HepG2 (cell line): ENCODE results near the gene PEX10. TPM values are rescaled to one million over a fixed set of nuclear protein-coding genes. Genes with fewer than 3 reads are reported as not detected.

ENCODE experiments used
- ATAC-seq: fragments of 200-7000 bp; cut with Tn5 transposase; 3 replicates; pipeline ENCODE4 v1.9.1; 2020; ENCODE audit warnings: mild to moderate bottlenecking, moderate library complexity
- BruUV-seq: library from RNA; stranded (reverse); fragments of 400-500 nt; replicated peaks from 2 replicates; lab custom pipeline; 2021; lab: Mats Ljungman, UMichigan
- CTCF ChIA-PET: fragments of 300-600 bp; formaldehyde crosslinking; extraction: SDS; loops from one replicate; lab custom pipeline; 2021; ENCODE audit warnings: low total read pairs, inconsistent platforms, low intra/inter-chr PET ratio; lab: Yijun Ruan, JAX
- POLR2A ChIA-PET: fragments of 350-600 bp; sonication (Branson Sonifier 250); formaldehyde crosslinking; loops from one replicate; lab custom pipeline; 2020; ENCODE audit warnings: antibody characterized with exemption, inconsistent platforms; lab: Yijun Ruan, JAX
- DNase-seq: peaks from one replicate; pipeline ENCODE4 v3.0.0-alpha.2; 2015; ENCODE audit warnings: low spot score
- FAIRE-seq: peaks from 3 replicates; lab custom pipeline; 2011; peaks lifted over from hg19 to GRCh38; lab: Jason Lieb, UNC
- H2AFZ ChIP-seq: one replicate; pipeline ENCODE4 v1.6.1; 2011; ENCODE audit warnings: low read length, inconsistent platforms
- H3K27ac ChIP-seq: fragments of 300-600 bp; 3 replicates; pipeline ENCODE4 v1.8.0; 2011; ENCODE audit warnings: mixed run types, mild to moderate bottlenecking, mixed read lengths, low read length, inconsistent platforms; ENCODE audit not compliant: insufficient read depth; ENCODE audit errors: extremely low read length
- H3K27me3 ChIP-seq, 2 experiments: fragments of 200-600 bp in 1 of 2; 2 replicates in 1 of 2; 3 replicates in 1 of 2; pipeline versions ENCODE4 v1.6.0 to v1.8.0; 2011; ENCODE audit warnings: low read length in 2 of 2, mild to moderate bottlenecking in 2 of 2, moderate library complexity in 2 of 2, inconsistent platforms in 1 of 2; ENCODE audit not compliant: insufficient read depth in 2 of 2, control insufficient read depth in 1 of 2
- H3K36me3 ChIP-seq, 2 experiments: fragments of 200-600 bp in 1 of 2; replicated peaks in 1 of 2; 2 replicates in 1 of 2; 3 replicates in 1 of 2; pipeline versions ENCODE4 v1.5.1 to v1.8.0; 2011; ENCODE audit warnings: low read length in 2 of 2, inconsistent platforms in 1 of 2; ENCODE audit not compliant: insufficient read depth in 2 of 2, control insufficient read depth in 1 of 2
- H3K4me1 ChIP-seq: 2 replicates; pipeline ENCODE4 v1.5.1; 2012; ENCODE audit warnings: low read length, inconsistent platforms; ENCODE audit not compliant: insufficient read depth
- H3K4me2 ChIP-seq: 2 replicates; pipeline ENCODE4 v1.6.0; 2011; ENCODE audit warnings: low read depth, low read length, inconsistent platforms
- H3K4me3 ChIP-seq, 3 experiments: fragments of 200-600 bp in 1 of 3; sonication (generic), shearing (Covaris generic) in 1 of 3; replicated peaks in 1 of 3; 2 replicates each; pipeline ENCODE4 v1.5.1; 2011 to 2016; ENCODE audit warnings: low read length in 3 of 3, inconsistent platforms in 2 of 3, low read depth in 2 of 3, mild to moderate bottlenecking in 2 of 3, control low read depth in 1 of 3, mixed read lengths in 1 of 3; ENCODE audit not compliant: insufficient read depth in 1 of 3
- H3K79me2 ChIP-seq: one replicate; pipeline ENCODE4 v1.6.1; 2011; ENCODE audit warnings: low read length, inconsistent platforms; ENCODE audit not compliant: insufficient read depth
- H3K9ac ChIP-seq: 2 replicates; pipeline ENCODE4 v1.6.0; 2011; ENCODE audit warnings: mild to moderate bottlenecking, low read depth, low read length, inconsistent platforms; ENCODE audit not compliant: insufficient read depth
- H3K9me3 ChIP-seq: 2 replicates; pipeline ENCODE4 v1.5.1; 2012; ENCODE audit warnings: mild to moderate bottlenecking, low read length
- H4K20me1 ChIP-seq: 2 replicates; pipeline ENCODE4 v1.6.0; 2011; ENCODE audit warnings: inconsistent platforms, mild to moderate bottlenecking, low read length, moderate library complexity; ENCODE audit not compliant: insufficient read depth
- CENPBD1 ChIP-seq: sonication (generic); formaldehyde crosslinking; IDR thresholded peaks from 2 replicates; pipeline ENCODE4 v1.8.0; 2022; ENCODE audit warnings: missing genetic modification reagents, low read depth, mild to moderate bottlenecking, borderline replicate concordance
- EZH2 ChIP-seq: conservative IDR thresholded peaks from 2 replicates; pipeline ENCODE4 v1.6.1; 2012; ENCODE audit warnings: mild to moderate bottlenecking, low read depth, low read length, moderate library complexity
- FOSL2 ChIP-seq: sonication (generic); formaldehyde crosslinking; IDR thresholded peaks from 2 replicates; pipeline ENCODE4 v1.4.0; 2020; ENCODE audit warnings: missing genetic modification reagents
- GPN1 ChIP-seq: sonication (generic); formaldehyde crosslinking; IDR thresholded peaks from 2 replicates; pipeline ENCODE4 v1.5.1; 2020; ENCODE audit warnings: missing genetic modification reagents, borderline replicate concordance
- MED8 ChIP-seq: sonication (generic); formaldehyde crosslinking; IDR thresholded peaks from 2 replicates; pipeline ENCODE4 v1.8.1; 2023; ENCODE audit warnings: mild to moderate bottlenecking, missing genetic modification reagents; ENCODE audit not compliant: insufficient replicate concordance
- ZNF205 ChIP-seq: IDR thresholded peaks from 2 replicates; pipeline ENCODE4 v1.6.1; 2018; ENCODE audit warnings: missing biosample characterization, missing genetic modification reagents
- ZNF724P ChIP-seq: sonication (generic); formaldehyde crosslinking; IDR thresholded peaks from 2 replicates; pipeline ENCODE4 v1.8.0; 2022; ENCODE audit warnings: missing genetic modification reagents, borderline replicate concordance
- WGBS: methylation state at CpG from one replicate; pipeline ENCODE4 v1.1.6; 2017; ENCODE audit warnings: low lambda C conversion rate; 5-methylcytosine and 5-hydroxymethylcytosine counted together
- in situ Hi-C: cut with HindIII; loops from 2 replicates; pipeline ENCODE4 v1.10.0; 2017; ENCODE audit warnings: low pct_unique_long_range_greater_than_20kb; ENCODE audit not compliant: extremely low pct_ligation_motif_present
- intact Hi-C: fragments of 100-400 bp; cut with micrococcal nuclease; formaldehyde crosslinking; loops from one replicate; pipeline ENCODE4 v1.10.0; 2022; ENCODE audit not compliant: unreplicated experiment
- polyA plus RNA-seq, 8 experiments: library from polyadenylated mRNA; depleted of rRNA in 3 of 8; stranded (reverse) in 7 of 8; unstranded in 1 of 8; fragments of >200 nt; fragmentation: Illumina TruSeq in 4 of 8; extraction: Trizol in 4 of 8; gene quantifications; 2 replicates each; pipeline versions ENCODE4 v1.2.1 to v1.2.3, GENCODE V29; 2011 to 2016; ENCODE audit warnings: low read depth in 4 of 8, missing spikeins in 1 of 8, mixed read lengths in 1 of 8; ENCODE audit not compliant: insufficient read depth in 1 of 8
- total RNA-seq, 5 experiments: library from RNA; depleted of rRNA; stranded (reverse); fragments of >200 nt; fragmentation: Illumina TruSeq; extraction: Trizol; gene quantifications; 2 replicates each; pipeline ENCODE4 v1.2.3, GENCODE V29; 2016; ENCODE audit warnings: low read depth in 1 of 5
- TF ChIP-seq, protein P1 (sequence below): sonication (generic); formaldehyde crosslinking; IDR thresholded peaks from 2 replicates; pipeline ENCODE4 v1.4.0; 2020; ENCODE audit warnings: missing genetic modification reagents, borderline replicate concordance

Gene PEX10
- total and polyA plus RNA-seq, 2 of the 13 experiments (the other 11 are each of a cell fraction or from before 2014, with no cell fraction given) = 16.1 to 39.6 TPM

- H2AFZ ChIP-seq = no peak overlapping the region
- peak; percentile 15; the same call in 1 of the 2 replicates for TF ChIP-seq FOSL2 (CRISPR knock-in tag)
- no peak for TF ChIP-seq GPN1 (CRISPR knock-in tag)
- TF ChIP-seq, all 625 proteins: peak for 1
- Histone ChIP-seq H3K9ac (no peak overlapping the region), H3K4me1 (no peaks in the 10 kb centered on the region), H3K4me2 (no peak overlapping the region), H3K79me2 (no peaks in the 10 kb centered on the region), H3K27ac (no peak overlapping the region), H3K4me3 (no peak overlapping the region), H3K9me3 (no peaks in the 10 kb centered on the region), H4K20me1 (no peaks in the 10 kb centered on the region), H3K27me3 (no peaks in the 10 kb centered on the region), H3K36me3 (no peaks in the 10 kb centered on the region)
- WGBS = 81% methylated on average over 11 of the region's 11 CpGs
- in situ Hi-C loops = no loop called here
- no TSS peak for BruUV-seq
- intact Hi-C loops = no loop called here
- FAIRE-seq (no peak), DNase-seq (no peak), ATAC-seq (no peak)
- CTCF ChIA-PET = no interaction called here
- POLR2A ChIA-PET = no interaction called here
These were observed 51.6 kb downstream of the PEX10 start for GRCh38 chr1:2360588-2361364.

DNA sequence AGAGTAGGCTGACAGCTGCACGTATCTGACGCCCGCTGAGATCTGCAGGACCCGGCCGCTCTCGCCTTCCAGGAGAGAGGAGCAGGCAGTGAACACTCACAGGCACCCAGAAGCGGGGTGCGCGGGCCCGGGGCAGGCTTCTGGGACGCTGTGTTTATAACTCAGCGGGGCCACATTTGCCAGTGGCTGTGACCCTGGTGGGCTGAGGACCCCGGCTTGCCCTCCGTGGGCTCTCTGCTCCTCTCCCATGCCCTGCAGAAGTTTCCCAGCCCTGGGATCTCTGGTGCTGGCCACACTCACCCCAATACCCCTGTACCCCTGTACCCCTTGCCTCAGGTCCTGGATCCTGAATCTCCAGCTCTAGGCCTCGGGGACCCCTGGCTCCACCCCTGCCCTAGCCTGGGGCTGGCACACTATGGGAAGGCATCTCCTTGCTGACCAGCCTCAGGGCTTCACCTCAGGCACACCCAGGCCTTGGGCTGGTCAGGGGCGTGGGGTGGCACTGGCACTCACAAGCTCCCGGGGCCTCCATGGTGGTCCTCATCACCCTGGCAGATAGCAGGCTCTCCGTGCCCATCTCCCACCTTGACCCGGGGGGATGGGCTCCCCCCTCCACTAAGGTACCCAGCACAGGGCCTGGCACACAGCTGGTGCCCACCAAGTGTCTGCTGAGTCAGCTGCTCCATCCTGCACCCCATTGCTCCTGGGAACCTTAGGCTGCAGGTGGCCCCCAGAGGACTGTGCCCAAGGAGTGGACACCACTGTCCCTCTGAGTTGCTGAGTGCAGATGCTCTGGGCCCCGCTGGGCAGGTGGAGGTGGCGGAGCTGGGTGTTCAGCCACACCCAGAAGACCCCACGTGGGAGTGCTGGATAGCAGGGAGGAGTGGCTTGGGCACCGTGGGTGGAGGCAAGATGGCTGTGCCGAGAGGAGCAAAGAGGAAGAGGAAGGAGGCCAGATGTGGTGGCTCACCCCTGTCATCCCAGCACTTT lies 53.4 kb downstream of the PEX10 start:
- H3K27ac ChIP-seq = no peak overlapping the region
- intact Hi-C loops (no loop called here), in situ Hi-C loops (no loop called here)
- H3K36me3 ChIP-seq = no peaks in the 10 kb centered on the region
- H3K9ac ChIP-seq = no peak overlapping the region
- no peaks in the 10 kb centered on the region; a peak in 1 of 5 replicates for H3K27me3 ChIP-seq
- no peaks in the 10 kb centered on the region for H3K9me3 ChIP-seq
- CTCF ChIA-PET = no interaction called here
- DNase-seq (no peak), FAIRE-seq (no peak), ATAC-seq (no peak)
- TF ChIP-seq ZNF205 (CRISPR knock-in tag) (no peak), MED8 (CRISPR knock-in tag) (no peak), EZH2 (no peak), CENPBD1 (CRISPR knock-in tag) (no peak), ZNF724P (no peak)
- TF ChIP-seq, protein P1, sequence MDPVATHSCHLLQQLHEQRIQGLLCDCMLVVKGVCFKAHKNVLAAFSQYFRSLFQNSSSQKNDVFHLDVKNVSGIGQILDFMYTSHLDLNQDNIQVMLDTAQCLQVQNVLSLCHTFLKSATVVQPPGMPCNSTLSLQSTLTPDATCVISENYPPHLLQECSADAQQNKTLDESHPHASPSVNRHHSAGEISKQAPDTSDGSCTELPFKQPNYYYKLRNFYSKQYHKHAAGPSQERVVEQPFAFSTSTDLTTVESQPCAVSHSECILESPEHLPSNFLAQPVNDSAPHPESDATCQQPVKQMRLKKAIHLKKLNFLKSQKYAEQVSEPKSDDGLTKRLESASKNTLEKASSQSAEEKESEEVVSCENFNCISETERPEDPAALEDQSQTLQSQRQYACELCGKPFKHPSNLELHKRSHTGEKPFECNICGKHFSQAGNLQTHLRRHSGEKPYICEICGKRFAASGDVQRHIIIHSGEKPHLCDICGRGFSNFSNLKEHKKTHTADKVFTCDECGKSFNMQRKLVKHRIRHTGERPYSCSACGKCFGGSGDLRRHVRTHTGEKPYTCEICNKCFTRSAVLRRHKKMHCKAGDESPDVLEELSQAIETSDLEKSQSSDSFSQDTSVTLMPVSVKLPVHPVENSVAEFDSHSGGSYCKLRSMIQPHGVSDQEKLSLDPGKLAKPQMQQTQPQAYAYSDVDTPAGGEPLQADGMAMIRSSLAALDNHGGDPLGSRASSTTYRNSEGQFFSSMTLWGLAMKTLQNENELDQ (CRISPR knock-in tag) = no peak
- no TSS peak for BruUV-seq
- WGBS = 64% methylated on average over 8 of the region's 24 CpGs
- POLR2A ChIA-PET = no interaction called here
- H3K4me3 ChIP-seq = no peak overlapping the region
- no peak overlapping the region for H3K4me2 ChIP-seq
- H3K4me1 ChIP-seq = no peaks in the 10 kb centered on the region
- no peak overlapping the region for H2AFZ ChIP-seq
- no peaks in the 10 kb centered on the region for H3K79me2 ChIP-seq
- no peaks in the 10 kb centered on the region for H4K20me1 ChIP-seq
